Renal pelvis (tissue), 4 donors: ENCODE data around the gene LCN6. TPM values are rescaled to one million over a fixed set of nuclear protein-coding genes. Genes with fewer than 3 reads are reported as not detected.
"Not testable (repeated sequence)": the region's sequence is repeated elsewhere in the genome, so short reads cannot be mapped to it uniquely, and the experiment has no call there.

Experiments used
- DNase-seq: peaks from one replicate; pipeline ENCODE4 v3.0.0-alpha.2; 2013
- polyA plus RNA-seq, 3 donors: library from polyadenylated mRNA; unstranded; fragments of 120-200 nt; gene quantifications; one replicate each; pipeline ENCODE4 v1.2.1, GENCODE V29; 2013; ENCODE audit not compliant: insufficient read length in 3 of 3

The LCN6 gene
- polyA plus RNA-seq, 3 donors = not detected

DNA sequence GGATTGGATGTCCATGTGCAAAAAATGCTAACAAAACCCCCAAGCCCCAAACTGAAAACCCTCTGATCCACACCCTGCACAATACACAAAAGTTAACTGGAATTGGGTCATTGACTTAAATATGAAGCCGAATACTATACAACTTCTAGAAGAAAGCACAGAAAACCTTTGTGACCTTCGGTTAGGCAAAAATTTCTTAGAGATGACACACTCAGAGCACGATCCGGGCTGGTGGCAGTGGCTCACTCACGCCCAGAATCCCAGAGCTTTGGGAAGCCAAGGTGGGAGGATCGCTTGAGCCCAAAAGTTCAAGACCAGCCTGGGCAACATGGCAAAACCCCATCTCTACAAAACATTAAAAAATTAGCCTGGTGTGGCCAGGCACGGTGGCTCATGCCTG lies 37.8 kb downstream of the LCN6 start:
- no peak for DNase-seq

DNA sequence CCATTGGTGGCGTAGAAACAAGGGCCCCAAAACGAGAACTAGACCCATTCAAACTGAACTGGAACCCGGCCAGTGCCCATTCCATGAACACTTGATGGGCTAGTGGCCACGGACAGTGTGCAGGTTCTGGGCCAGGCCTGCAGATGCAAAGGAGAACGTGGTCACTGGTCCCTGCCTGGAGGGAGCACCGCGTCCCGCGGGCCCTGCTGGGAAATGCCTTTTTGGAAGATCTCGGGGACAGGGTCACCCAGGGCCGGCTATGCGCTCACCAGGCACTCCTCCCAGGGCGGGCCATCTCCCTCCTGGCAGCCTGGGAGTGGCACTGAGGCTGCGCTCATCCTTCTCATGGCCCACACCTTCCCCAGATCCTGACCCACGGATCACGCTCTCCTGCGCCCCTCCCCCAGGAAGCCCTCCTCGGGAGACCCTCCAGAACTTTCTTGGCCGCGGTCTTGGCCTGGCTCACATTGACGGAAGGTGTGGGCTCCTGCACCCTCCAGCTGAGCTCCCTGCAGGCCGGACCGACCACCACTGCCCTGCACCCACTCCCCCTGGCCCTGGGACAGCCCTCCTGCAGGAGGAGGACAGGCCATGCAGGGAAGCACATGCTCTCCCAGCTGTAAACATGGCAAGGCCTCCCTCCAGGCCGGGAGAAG lies 38.7 kb downstream of the LCN6 start:
- DNase-seq = no peak

DNA sequence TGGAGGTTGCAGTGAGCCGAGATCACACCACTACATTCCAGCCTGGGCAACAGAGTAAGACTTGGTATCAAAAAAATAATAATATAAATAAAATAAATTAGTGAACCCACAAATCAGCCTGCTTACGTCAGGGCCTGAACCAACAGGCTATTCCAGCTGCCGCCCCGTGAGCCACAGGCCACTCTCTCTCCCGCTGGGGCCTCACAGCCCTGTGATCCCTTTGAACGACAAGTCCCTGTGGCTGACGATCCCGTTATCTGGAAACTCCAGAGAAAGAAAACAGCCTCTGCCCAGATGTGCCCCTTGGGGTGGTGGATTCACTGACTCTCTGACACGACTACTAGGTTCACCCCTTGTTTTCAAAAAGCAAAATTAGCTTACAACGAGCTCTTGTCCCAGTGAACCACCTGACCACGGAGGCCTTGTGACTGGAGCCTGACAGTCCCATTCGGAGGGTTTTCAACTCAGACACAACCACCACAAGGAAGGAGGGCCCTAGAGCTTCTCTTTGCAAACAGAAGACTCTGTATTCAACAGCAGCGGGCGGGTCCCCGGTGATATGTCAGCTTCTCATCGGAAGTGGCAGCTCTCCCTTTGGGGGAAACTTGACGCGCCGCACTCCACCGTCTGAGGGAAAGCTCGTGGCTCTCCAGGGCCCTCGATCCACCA lies 40.3 kb downstream of the LCN6 start:
- no peak for DNase-seq

DNA sequence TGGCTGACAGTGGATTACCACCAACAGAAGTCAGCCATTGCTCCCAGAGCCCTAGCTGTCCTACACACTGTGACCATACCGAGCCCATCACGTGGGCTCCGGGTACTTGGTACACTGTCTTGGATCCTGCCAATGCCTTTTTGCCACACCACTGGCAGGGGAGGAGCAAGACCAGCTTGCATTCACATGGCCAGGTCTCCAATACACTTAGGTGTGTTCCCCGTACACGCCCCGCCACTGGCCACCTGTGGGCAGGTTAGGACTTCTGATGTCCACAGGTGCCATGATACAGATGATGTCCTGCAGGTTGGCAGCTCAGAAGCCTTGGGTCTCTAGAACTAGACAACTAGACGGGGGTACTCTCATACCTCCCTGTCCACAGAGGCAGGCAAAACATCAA lies 41.3 kb downstream of the LCN6 start:
- no peak for DNase-seq

DNA sequence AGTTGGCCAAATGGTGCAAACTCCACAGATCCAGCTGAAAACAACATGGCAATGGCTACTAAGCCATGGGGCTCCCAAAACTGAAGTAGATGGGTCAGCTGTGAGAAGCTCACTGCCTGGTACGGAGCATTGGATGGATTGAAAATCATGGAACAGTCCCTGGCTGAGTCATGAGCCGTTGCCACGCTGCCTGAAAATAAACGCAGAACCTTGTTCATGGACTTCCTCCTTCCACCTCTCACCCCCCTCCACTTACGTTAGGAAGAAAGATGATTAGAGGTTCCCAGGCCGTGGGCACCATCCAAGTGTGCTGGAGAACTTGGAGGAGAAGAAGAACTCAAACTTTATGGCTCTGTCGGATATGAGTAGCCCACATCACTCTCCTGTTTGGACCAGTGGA lies 42.8 kb downstream of the LCN6 start:
- no peak for DNase-seq

DNA sequence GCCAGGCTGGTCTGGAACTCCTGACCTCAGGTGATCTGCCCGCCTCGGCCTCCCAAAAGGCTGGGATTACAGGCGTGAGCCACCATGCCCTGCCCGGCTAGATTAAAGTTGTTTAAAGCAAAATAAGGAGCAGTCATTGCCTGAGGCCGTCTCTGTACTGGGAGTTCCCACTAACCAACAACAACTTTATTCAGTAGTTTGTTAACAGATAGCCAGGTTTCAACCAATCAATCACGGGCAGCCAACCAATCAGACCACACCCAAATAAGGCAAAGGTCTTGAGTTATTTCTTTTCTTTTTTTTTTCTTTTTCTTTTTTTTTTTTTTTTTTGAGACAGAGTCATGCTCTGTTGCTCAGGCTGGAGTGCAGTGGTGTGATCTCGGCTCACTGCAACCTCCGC lies 43.6 kb downstream of the LCN6 start:
- not testable (repeated sequence) for DNase-seq

DNA sequence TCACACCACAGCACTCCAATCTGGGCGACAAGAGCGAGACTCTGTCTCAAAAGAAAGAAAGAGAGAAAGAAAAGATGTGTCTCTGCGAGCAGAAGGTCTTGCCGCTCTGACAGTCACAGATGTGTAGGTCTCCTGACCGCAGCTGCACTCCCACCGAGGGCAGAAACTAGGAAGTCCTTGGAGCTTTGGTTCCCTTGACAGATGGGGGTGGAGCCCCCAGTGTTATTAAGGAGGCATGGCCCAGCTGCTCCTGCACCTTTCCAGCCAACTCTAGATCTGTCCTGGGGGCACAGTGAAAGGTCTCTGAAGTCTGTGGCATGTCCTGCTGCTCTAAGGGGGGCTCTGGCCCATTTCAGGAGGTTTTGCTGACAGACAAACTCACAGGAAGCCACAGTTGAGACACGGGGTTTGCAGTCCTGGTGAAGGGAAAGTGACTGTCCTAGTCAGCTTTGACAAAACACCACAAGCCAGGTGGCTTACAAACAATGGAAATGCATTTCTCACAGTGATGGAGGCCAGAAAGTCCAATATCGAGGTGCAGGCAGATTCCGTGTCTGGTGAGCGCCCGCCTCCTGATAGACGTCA lies 45.0 kb downstream of the LCN6 start:
- no peak for DNase-seq

DNA sequence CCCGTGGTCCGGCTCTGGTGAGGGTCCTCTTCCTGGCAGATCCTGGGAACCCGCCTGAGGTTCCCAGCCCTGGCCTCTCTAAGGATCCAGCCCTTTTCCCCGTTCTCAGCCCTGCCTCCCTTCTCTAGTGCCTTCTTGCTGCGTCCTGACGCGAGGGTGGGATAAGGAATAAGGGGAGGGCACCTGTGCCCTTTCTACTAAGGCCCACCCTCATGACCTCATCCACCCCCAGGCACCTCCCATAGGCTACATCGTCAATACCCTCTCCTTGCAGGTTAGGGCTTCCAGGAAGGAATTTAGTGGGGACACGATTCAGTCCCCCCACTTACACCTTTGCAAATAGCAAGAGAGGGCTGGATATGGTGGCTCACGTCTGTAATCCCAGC lies 46.7 kb downstream of the LCN6 start:
- no peak for DNase-seq

DNA sequence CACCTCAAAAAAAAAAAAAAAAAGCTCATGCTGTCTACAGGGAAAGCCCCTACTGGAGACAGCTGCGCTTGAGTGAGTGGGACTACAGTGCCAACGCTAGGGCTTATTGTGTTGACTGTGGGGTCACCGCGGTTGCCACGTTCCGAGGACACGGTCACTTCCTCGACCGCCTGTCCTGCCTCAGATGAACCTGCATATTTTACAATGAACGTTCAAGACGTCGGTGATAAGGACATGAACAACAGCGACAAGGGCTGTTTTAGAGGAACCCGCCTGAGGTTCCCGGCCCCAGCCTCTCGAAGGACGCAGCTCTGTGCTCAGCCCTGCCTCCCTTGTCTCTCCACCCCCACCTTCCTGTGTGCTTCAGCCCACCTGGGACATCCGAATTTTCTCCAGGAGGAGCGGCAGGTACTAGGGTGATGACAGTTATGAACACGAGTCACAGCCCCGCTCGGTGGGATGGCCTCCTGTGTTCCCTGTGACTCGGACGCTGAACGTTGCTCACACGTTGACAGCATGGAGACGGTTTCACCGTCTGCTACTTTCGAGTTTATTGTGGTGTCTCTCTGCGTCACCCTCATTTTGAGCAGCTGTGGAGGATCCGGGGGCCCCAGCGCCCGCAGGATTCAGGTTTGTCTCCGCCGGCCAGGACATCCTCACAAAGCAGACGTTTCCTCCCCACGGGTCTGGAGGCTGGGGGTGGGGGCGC lies 47.2 kb downstream of the LCN6 start:
- DNase-seq = no peak

DNA sequence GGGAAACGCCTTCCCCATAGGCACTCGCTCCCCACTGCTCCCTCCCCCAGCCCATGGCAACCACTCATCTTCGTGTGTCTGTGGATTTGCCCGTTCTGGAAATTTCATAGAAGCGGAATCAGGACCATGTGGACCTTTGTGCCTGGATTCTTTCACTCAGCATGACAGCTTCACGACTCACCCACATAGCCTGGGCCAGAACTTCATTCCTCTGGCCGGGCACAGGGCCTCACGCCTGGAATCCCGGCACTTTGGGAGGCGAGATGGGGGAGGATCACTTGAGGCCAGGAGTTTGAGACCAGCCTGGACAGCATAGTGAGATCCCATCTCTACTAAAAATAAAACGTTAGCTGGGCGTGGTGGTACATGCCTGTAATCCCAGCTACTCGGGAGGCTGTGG lies 48.0 kb downstream of the LCN6 start:
- no peak for DNase-seq

DNA sequence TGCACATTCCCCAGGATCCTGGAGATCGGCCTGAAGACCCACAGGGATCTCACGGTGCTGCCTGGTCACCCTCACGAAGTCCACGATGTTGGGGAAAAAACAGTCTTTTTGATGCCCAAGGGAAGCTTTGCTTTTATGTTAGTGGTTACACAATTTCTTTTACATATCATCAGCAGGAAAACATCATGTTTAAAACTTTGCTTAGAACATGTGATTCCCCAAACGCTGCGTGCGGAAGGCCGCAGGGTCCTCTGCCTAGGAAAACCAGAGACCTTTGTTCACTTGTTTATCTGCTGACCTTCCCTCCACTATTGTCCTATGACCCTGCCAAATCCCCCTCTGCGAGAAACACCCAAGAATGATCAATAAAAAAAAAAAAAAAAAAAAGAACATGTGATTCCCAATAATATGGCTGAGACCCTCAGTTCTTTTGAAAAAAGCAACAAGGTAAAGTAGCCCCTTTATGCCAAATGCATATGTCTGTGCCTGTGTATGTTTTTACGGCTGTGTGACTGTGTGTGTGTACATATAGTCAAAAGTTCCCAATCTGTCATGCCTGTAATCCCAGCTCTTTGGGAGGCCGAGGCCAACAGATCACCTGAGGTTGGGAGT lies 49.6 kb downstream of the LCN6 start:
- DNase-seq = no peak

DNA sequence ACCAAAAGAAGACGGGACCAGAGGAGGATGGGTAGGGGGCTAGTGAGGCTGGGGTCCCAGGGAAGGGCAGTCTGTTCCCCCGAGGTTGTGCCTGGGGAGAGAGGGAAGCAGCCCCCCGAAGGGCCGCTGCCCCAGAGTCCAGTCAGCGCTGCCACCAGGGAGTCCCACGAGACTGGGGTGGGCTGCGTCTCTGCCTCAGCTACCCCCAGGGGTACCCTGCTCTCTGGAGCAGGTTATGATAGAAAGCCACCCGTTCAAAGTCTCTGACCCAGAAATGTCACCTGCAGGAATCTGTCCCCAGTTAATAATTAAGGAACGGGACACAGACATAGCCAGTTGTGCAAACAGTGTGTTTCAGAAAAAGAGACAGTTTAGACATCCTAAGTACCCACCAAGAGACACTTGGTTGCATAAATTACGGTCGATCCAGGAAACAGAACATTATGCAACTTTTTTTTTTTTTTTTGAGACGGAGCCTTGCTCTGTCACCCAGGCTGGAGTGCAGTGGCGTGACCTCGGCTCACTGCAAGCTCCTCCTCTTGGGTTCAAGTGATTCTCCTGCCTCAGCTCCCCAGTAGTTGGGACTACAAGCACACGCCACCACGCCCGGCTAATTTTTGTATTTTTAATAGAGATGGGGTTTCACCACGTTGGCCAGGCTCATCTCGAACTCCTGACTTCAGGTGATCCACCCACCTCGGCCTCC lies 50.4 kb downstream of the LCN6 start:
- no peak for DNase-seq

DNA sequence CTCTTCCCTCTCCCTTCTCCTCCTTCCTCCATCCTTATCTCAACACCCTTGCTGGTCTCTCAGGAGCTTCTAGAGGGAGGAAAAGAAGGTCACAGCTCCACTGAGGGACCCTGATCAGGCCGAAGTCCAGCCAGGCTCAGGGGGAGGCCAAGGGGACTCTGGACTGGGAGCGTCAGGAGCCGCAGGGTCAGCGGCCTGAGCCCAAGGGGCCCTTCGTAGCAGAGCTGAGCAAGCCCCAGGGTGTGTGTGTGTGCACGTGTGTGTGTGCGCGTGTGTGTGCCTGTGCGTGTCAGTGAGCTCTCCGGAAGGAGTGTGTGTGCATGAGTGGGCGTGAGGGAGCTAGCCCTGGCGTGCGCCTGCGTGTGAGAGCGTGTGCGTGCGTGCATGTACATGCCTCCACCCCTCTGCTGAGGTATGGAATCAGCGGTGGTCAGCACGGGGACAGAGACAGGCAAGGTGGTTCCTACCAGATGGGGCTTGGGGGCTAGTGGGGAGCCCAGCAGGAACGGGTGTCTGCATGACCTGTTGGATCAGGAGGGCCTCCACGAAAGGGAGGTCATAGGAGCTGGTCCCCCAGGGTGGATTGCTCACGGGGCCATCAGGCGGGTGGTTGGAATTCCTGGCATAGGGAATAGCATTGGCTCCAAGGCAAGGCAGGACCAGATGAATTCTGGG lies 51.0 kb downstream of the LCN6 start:
- no peak for DNase-seq

DNA sequence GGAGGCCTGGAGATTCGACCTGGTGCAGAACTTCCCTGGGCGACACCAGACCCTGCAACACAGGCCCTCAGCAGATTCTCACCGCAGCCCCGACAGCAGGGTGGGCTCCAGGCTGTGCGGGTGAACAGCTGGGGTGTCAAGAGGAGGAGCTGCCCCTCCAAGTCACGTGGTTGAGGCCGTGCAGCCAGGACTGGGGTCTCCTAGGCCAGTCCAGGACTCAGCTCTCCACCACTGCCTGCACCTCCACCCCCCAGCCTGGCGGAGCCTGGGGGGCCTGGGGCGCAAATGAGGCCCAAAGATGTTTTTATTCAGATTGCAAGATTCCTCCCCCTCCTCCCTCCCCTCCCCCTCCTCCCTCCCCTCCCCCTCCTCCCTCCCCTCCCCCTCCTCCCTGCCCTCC lies 51.8 kb downstream of the LCN6 start:
- no peak for DNase-seq

DNA sequence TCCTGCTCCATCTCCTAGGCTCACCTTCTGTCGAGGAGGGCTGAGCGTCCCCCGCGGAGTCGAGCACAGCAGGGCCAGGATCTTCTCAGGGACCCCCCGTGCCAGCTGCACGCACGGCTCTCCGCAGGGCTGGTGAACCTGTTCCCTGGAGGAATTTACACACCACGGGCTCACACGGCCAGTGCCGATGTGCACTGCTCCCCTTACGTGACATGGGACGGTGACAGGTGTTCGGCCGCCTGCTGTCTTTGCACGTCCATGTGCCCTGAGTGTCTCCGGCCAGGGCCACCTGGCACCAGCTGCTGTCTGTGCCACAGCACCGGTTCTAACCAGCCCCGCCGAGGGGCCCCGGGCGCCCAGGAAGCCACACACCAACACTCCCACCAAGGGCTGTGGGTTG lies 52.4 kb downstream of the LCN6 start:
- no peak for DNase-seq

DNA sequence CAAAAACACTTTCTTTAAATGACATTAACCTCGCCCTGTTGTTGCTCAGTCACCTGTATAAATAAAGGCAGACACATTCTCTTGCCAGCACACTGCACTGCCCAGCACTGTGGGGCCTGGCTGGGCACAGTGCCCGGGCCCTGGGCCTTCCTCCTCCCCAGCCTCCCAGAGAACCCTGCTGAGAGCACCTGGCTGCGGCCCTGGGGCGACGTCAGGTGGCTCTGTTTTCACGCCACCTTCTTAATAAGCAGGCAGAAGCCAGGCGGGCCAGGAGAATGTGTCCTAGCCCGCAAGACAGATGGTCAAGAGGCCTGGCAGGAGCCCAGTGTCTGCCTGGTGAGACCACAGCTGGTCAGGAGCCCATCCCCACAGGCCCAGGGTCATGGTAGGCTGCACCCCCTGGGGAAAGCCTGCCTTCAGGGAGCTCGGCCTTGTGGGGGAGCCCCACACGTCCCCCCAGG lies 52.9 kb downstream of the LCN6 start:
- DNase-seq = no peak

DNA sequence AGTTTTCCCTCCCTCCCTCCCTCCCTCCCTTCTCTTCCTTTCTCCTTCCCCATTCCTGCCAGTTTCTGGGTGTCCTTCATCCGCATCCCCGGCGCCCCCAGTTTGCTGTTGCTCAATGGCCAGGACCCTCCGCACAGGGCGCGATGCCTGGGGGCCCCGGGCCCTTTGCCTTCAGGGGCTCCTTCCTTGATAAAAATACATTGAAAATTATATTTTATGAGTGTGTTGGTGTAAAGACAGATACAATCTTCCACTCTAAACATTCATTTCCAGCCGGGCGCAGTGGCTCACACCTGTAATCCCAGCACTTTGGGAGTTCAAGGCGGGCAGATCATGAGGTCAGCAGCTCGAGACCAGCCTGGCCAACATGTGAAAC lies 53.5 kb downstream of the LCN6 start:
- no peak for DNase-seq

DNA sequence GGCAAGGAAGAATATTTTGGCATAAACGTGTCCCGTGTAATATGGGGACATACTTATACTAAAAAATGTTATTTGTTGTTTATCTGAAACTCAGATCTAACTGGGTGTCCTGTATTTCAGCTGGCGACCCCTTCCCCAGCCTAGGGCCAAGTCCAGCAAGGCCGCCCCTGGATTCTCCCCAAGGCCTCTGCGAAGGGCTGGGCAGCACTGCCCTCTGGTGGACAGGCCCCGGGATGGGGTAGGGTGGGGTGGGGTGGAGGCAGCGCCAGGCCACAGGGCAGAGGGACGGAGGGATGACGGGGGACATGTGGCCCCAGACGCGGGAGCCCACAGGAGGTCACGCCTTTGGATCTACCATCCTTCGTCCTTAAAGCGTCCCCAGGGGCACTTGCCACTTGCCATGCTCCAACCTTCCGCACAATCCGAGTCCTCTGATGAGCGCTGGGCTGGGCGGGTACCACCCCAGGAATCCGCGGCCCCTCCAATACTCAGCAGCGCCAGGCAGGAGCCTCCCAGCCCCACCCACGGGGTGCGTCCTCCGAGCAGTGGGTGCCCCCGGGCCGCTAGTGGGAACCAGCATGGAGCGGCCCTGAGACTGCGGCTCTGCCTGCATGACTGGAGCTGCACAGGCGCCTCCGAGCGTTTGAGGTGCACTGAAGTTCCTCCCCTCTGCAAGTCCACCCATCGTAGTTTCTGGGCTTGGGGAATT lies 54.0 kb downstream of the LCN6 start:
- DNase-seq = no peak
